Measurements from ENCODE around the gene ARL4D. TPM values are rescaled to one million over a fixed set of nuclear protein-coding genes. Genes with fewer than 3 reads are reported as not detected.

The ARL4D gene
- polyA plus RNA-seq, 1 donor from 2014 or later: 10.6 TPM

Small RNA genes lying within 50 kb of the gene (small RNA-seq; reads per million reads assigned to genes)
- gene RNU6-1137P (0 reads per million in 3 experiments), gene RNU6-406P (0 reads per million in 3 experiments), gene RNU6-470P (0 reads per million in 3 experiments)

Other genes starting within 250 kb of the ARL4D start
- 59.6 and 62.4 TPM in 2 replicates for gene NBR1, start 227.8 kb upstream of the ARL4D start, polyA plus RNA-seq
- 2.3 TPM in 1 of 2 replicates, not detected in the other for gene TMEM106A, start 187.1 kb upstream of the ARL4D start, polyA plus RNA-seq
- not detected in 2 replicates for gene CCDC200, start 170.4 kb upstream of the ARL4D start, polyA plus RNA-seq
- gene RNU2-1, start 165.0 kb upstream of the ARL4D start, polyA plus RNA-seq: not detected in 2 replicates
- gene DHX8, start 85.0 kb downstream of the ARL4D start, polyA plus RNA-seq: 19.4 and 20.7 TPM in 2 replicates
- gene ETV4, start 147.3 kb downstream of the ARL4D start, polyA plus RNA-seq: 0.12 and 0.61 TPM in 2 replicates